Left ventricle myocardium inferior (tissue), 1 donor: ENCODE data around the gene CA14. TPM values are rescaled to one million over a fixed set of nuclear protein-coding genes. Genes with fewer than 3 reads are reported as not detected.
"Not testable (repeated sequence)": the region's sequence is repeated elsewhere in the genome, so short reads cannot be mapped to it uniquely, and the experiment has no call there.

Experiments
- DNase-seq: peaks from one replicate; pipeline ENCODE4 v3.0.0-alpha.2; 2020
- H3K27ac ChIP-seq: fragments of 200-600 bp; replicated peaks from 2 replicates; pipeline ENCODE4 v1.8.0; 2021
- H3K27me3 ChIP-seq: fragments of 200-600 bp; 2 replicates; pipeline ENCODE4 v1.8.0; 2021; ENCODE audit warnings: low read depth
- H3K36me3 ChIP-seq: fragments of 200-600 bp; 2 replicates; pipeline ENCODE4 v1.8.0; 2021
- H3K4me1 ChIP-seq: fragments of 200-600 bp; 2 replicates; pipeline ENCODE4 v1.8.0; 2021
- H3K4me3 ChIP-seq: fragments of 200-600 bp; 2 replicates; pipeline ENCODE4 v1.8.0; 2021; ENCODE audit warnings: mild to moderate bottlenecking, moderate library complexity
- H3K9me3 ChIP-seq: fragments of 200-600 bp; replicated peaks from 2 replicates; pipeline ENCODE4 v1.8.0; 2021
- intact Hi-C: fragments of 100-400 bp; cut with micrococcal nuclease; formaldehyde crosslinking; loops from one replicate; pipeline ENCODE4 v1.11.0; 2022
- long read RNA-seq: library from polyadenylated mRNA; unstranded; transcript quantifications from one replicate; pipeline ENCODE4 v2.0.0, GENCODE V29; 2021
- total RNA-seq: library from RNA; stranded (reverse); fragmentation: NEBNext Ultra II Directional; extraction: Animal tissue kit (Norgen Biotek cat#: 25700); gene quantifications from one replicate; pipeline ENCODE4 v1.2.1, GENCODE V29; 2021
- TF ChIP-seq, protein P1 (sequence below): fragments of 200-600 bp; IDR thresholded peaks from 2 replicates; pipeline ENCODE4 v1.8.0; 2021; ENCODE audit warnings: antibody characterized with exemption, mild to moderate bottlenecking, borderline replicate concordance
- donor health status: DM: no; HTN: yes; CAD: no; lungs with severe emphysema.

Gene CA14
- 3.1 TPM for total RNA-seq
- long read RNA-seq, partial matches to known transcripts, result 0 of 3 reads
- long read RNA-seq, other reads (novel, unspliced or antisense), result 3 of 3 reads

DNA sequence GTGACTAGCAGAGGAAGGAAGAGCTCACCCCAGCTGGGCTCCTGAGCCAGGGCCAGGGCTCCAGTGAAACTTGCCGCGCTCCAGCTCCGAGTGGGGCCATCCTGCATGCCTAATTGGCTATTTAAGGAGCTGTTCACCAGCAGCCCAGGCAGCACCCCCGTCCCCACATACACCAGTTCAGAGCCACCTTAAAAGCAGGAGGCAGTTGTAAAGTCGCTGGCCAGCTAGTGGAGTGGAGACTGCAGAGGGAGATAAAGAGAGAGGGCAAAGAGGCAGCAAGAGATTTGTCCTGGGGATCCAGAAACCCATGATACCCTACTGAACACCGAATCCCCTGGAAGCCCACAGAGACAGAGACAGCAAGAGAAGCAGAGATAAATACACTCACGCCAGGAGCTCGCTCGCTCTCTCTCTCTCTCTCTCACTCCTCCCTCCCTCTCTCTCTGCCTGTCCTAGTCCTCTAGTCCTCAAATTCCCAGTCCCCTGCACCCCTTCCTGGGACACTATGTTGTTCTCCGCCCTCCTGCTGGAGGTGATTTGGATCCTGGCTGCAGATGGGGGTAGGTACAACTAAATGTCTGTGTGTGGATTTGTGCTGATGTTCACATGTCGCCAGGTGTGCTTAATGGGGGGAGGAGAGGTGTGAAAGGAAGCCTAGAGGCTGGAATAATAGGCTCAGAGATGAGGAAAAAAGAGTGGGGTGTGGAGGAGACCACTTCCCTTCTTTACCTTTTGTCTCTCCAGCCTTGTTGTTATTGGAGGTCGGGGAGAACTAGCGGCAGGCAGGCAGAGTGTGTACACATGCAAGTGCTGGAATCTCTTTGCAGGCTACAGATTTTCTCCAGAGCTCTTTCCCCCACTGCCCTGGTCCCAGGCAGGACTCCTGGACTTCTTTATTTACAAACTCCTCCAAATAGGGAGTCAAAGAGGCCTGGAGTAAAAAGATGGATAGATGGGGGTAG lies at the start of gene CA14:
TSS of gene CA14 (plus strand) at position 151 of the 962 bp plus-strand sequence. CDS start at position 506, 355 bp downstream.
- H3K4me3 ChIP-seq, result peak within 1 kb of the TSS; percentile 58
- DNase-seq, result peak; percentile 36
- no peaks in the 10 kb centered on the region for H3K27me3 ChIP-seq
- intact Hi-C loops, result no loop called here
- H3K4me1 ChIP-seq, result peaks cover 41% of the 10 kb centered on the region
- H3K36me3 ChIP-seq, result no peaks in the 10 kb centered on the region
- peak within 1 kb of the TSS; percentile 69 for H3K27ac ChIP-seq
- TF ChIP-seq, protein P1, sequence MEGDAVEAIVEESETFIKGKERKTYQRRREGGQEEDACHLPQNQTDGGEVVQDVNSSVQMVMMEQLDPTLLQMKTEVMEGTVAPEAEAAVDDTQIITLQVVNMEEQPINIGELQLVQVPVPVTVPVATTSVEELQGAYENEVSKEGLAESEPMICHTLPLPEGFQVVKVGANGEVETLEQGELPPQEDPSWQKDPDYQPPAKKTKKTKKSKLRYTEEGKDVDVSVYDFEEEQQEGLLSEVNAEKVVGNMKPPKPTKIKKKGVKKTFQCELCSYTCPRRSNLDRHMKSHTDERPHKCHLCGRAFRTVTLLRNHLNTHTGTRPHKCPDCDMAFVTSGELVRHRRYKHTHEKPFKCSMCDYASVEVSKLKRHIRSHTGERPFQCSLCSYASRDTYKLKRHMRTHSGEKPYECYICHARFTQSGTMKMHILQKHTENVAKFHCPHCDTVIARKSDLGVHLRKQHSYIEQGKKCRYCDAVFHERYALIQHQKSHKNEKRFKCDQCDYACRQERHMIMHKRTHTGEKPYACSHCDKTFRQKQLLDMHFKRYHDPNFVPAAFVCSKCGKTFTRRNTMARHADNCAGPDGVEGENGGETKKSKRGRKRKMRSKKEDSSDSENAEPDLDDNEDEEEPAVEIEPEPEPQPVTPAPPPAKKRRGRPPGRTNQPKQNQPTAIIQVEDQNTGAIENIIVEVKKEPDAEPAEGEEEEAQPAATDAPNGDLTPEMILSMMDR, result no peak
- H3K9me3 ChIP-seq, result no peaks in the 10 kb centered on the region

DNA sequence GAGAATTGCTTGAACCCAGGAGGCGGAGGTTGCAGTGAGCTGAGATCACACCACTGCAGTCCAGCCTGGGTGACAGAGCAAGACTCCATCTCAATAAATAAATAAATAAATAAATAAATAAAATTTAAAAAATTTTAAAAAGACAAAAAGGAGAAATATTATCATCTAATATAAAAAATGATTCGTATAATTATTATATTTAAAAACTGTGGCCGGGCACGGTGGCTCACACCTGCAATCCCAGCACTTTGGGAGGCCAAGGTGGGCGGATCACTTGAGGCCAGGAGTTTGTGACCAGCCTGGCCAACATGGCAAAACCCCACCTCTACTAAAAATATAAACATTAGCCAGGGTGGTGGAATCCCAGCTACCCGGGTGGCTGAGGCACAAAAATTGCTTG lies 49.1 kb upstream of the CA14 start:
- DNase-seq, H3K27ac ChIP-seq, H3K9me3 ChIP-seq, H3K4me3 ChIP-seq, H3K4me1 ChIP-seq, H3K27me3 ChIP-seq, intact Hi-C loops, H3K36me3 ChIP-seq: not testable (repeated sequence)

DNA sequence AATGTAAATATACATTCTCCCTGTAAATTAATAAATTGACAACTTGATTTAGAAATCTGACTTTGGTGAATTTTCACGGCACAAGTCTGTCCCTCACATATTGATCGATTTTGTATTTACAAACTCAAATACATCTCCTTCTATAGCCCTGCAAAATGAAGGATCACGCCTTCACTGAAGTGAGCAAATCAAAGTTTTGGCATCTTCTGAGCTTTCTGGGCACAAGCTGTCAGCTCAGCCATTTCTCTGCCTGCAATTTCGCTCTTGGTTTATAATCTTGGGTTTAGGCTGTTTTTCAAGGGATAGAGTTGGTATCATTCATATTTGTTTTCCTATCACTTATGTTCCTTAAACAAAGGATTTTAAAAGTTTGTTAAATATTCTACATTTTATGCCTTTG lies 47.5 kb upstream of the CA14 start:
- no peak overlapping the region for H3K4me3 ChIP-seq
- DNase-seq, result no peak
- no peaks in the 10 kb centered on the region for H3K27me3 ChIP-seq
- H3K9me3 ChIP-seq, result no peaks in the 10 kb centered on the region
- H3K4me1 ChIP-seq, result peaks cover 9% of the 10 kb centered on the region
- intact Hi-C loops, result no loop called here
- TF ChIP-seq, protein P1, result no peak
- H3K27ac ChIP-seq, result no peak overlapping the region
- H3K36me3 ChIP-seq, result no peaks in the 10 kb centered on the region

DNA sequence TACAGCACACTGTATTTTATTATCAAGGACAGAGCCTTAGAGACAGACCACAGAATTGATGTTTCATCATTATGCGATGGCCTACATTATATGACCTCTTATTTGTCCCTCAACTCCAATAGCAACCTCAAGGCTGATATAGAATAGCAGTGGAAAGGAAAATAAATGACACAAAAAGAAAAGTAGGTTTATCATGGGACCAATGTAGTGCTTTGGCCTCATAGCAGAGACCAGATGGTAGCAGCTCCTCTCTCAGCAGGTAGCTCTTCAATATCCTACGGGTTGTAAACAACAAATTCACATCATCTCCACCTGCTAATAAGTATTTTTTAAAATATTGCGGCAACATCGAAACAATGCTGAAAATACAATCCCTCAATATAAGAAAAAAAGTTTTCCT lies 46.9 kb upstream of the CA14 start:
- Histone ChIP-seq H3K4me1 (peaks cover 9% of the 10 kb centered on the region), H3K36me3 (no peaks in the 10 kb centered on the region), H3K27me3 (no peaks in the 10 kb centered on the region), H3K9me3 (no peaks in the 10 kb centered on the region), H3K4me3 (no peak overlapping the region), H3K27ac (no peak overlapping the region)
- DNase-seq, result no peak
- TF ChIP-seq, protein P1, result no peak
- intact Hi-C loops, result no loop called here

DNA sequence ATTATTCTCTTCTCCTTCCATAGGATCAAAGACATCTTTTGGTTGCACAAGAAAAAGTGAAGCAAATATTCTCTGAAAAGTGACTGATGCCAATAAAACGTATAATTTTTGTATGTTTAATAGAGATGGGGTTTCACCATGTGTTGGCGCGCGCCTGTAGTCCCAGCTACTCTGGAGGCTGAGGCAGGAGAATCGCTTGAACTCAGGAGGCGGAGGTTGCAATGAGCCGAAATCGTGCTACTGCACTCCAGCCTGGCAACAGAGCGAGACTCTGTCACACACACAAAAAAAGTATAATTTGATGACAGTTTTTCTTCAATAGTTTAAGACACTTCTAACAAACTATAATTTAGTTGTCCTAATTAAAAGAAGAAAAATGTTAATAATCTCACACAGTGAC lies 45.5 kb upstream of the CA14 start:
- H3K4me3 ChIP-seq, result no peak overlapping the region

More for the DNA sequence above, 45.5 kb upstream of the CA14 start:
- intact Hi-C loops, result no loop called here
- no peaks in the 10 kb centered on the region for H3K36me3 ChIP-seq
- H3K27me3 ChIP-seq, result no peaks in the 10 kb centered on the region
- no peak for DNase-seq
- TF ChIP-seq, protein P1, result no peak
- no peaks in the 10 kb centered on the region for H3K9me3 ChIP-seq
- H3K4me1 ChIP-seq, result peaks cover 9% of the 10 kb centered on the region
- no peak overlapping the region for H3K27ac ChIP-seq
